Panc1 (cell line): ENCODE data around the gene MYL3.
"Not testable (repeated sequence)": the region's sequence is repeated elsewhere in the genome, so short reads cannot be mapped to it uniquely, and the experiment has no call there.

ENCODE experiments used
- REST ChIP-seq, 2 experiments: IDR thresholded peaks; 2 replicates each; pipeline ENCODE4 v1.6.1; 2011 to 2012; ENCODE audit warnings: low read depth in 2 of 2, control low read depth in 1 of 2, low read length in 1 of 2, mild to moderate bottlenecking in 1 of 2, moderate library complexity in 1 of 2; ENCODE audit not compliant: insufficient read depth in 1 of 2
- SIN3A ChIP-seq: IDR thresholded peaks from 2 replicates; pipeline ENCODE4 v1.6.1; 2012; ENCODE audit warnings: low read depth, mild to moderate bottlenecking, low read length, moderate library complexity, borderline replicate concordance; ENCODE audit not compliant: insufficient read depth
- TF ChIP-seq, protein P1 (sequence below): fragments of 450-650 bp; IDR thresholded peaks from 2 replicates; pipeline ENCODE4 v1.5.1; 2017; ENCODE audit warnings: mild to moderate bottlenecking

GRCh38 chr3:46823314-46823713 is 39.9 kb downstream of the MYL3 start:
- TF ChIP-seq, protein P1, sequence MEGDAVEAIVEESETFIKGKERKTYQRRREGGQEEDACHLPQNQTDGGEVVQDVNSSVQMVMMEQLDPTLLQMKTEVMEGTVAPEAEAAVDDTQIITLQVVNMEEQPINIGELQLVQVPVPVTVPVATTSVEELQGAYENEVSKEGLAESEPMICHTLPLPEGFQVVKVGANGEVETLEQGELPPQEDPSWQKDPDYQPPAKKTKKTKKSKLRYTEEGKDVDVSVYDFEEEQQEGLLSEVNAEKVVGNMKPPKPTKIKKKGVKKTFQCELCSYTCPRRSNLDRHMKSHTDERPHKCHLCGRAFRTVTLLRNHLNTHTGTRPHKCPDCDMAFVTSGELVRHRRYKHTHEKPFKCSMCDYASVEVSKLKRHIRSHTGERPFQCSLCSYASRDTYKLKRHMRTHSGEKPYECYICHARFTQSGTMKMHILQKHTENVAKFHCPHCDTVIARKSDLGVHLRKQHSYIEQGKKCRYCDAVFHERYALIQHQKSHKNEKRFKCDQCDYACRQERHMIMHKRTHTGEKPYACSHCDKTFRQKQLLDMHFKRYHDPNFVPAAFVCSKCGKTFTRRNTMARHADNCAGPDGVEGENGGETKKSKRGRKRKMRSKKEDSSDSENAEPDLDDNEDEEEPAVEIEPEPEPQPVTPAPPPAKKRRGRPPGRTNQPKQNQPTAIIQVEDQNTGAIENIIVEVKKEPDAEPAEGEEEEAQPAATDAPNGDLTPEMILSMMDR = not testable (repeated sequence)
- TF ChIP-seq REST (IDR thresholded peaks at IDR 0.05; ENCODE audit: insufficient read depth in 1 of 2, low read depth in 2 of 2, low read length in 1 of 2); SIN3A: not testable (repeated sequence)
